B cell (primary cell): ENCODE results near the gene HOXD9. TPM values are rescaled to one million over a fixed set of nuclear protein-coding genes. Genes with fewer than 3 reads are reported as not detected.

Experiments
- ATAC-seq: fragments of 200-7000 bp; cut with Tn5 transposase; one replicate; pipeline ENCODE4 v1.10.0; 2021; ENCODE audit warnings: low read depth, mild to moderate bottlenecking, moderate number of reproducible peaks, moderate library complexity
- CTCF ChIA-PET: fragments of 350-600 bp; sonication (Branson Sonifier 250); formaldehyde crosslinking; loops from one replicate; lab custom pipeline; 2021; ENCODE audit warnings: antibody characterized with exemption, inconsistent platforms; lab: Charles Lee
- POLR2A ChIA-PET: fragments of 350-600 bp; sonication (Branson Sonifier 250); formaldehyde crosslinking; loops from one replicate; lab custom pipeline; 2021; ENCODE audit warnings: antibody characterized with exemption; lab: Charles Lee
- DNase-seq: peaks from one replicate; pipeline ENCODE4 v3.0.0; 2013
- H2AFZ ChIP-seq: 2 replicates; pipeline ENCODE4 v1.6.1; 2012; ENCODE audit warnings: mild to moderate bottlenecking, low read depth, low read length; ENCODE audit not compliant: insufficient read depth, poor library complexity, severe bottlenecking
- H3K27ac ChIP-seq, 2 donors: 1 replicate in 1 of 2; 2 replicates in 1 of 2; pipeline ENCODE4 v1.5.1; 2012 to 2013; ENCODE audit warnings: low read length in 2 of 2, mild to moderate bottlenecking in 2 of 2, moderate library complexity in 1 of 2
- H3K27me3 ChIP-seq, 4 experiments: fragments of 200-600 bp in 1 of 4; sonication (generic) in 1 of 4; replicated peaks in 1 of 4; 1 replicate in 2 of 4; 2 replicates in 2 of 4; pipeline versions ENCODE4 v1.6.1 to v1.7.0; 2013 to 2016; ENCODE audit warnings: low read length in 3 of 4, mild to moderate bottlenecking in 2 of 4, mixed read lengths in 1 of 4, moderate library complexity in 1 of 4; ENCODE audit not compliant: insufficient read depth in 4 of 4, control insufficient read depth in 3 of 4; ENCODE audit errors: control extremely low read depth in 1 of 4
- H3K36me3 ChIP-seq, 2 experiments: replicated peaks in 1 of 2; 1 replicate in 1 of 2; 2 replicates in 1 of 2; pipeline versions ENCODE4 v1.6.1 to v1.7.1; 2013; ENCODE audit warnings: low read length in 1 of 2; ENCODE audit not compliant: insufficient read depth in 2 of 2, control insufficient read depth in 1 of 2; ENCODE audit errors: control extremely low read depth in 1 of 2, extremely low read depth in 1 of 2
- H3K4me1 ChIP-seq, 2 donors: fragments of 200-600 bp in 1 of 2; sonication (generic) in 1 of 2; 1 replicate in 1 of 2; 2 replicates in 1 of 2; pipeline versions ENCODE4 v1.5.1 to v1.6.1; 2013 to 2017; ENCODE audit warnings: low read length in 2 of 2; ENCODE audit not compliant: control insufficient read depth in 2 of 2, insufficient read depth in 2 of 2
- H3K4me2 ChIP-seq: replicated peaks from 2 replicates; pipeline ENCODE3; 2012; ENCODE audit warnings: mild to moderate bottlenecking, low read depth, low read length; ENCODE audit not compliant: poor library complexity, severe bottlenecking
- H3K4me3 ChIP-seq, 5 experiments: fragments of 200-600 bp in 1 of 5; sonication (generic) in 1 of 5; 1 replicate in 3 of 5; 2 replicates in 2 of 5; pipeline versions ENCODE4 v1.5.1 to v1.7.0; 2011 to 2016; ENCODE audit warnings: low read length in 4 of 5, mild to moderate bottlenecking in 4 of 5, low read depth in 2 of 5, control low read depth in 1 of 5, moderate library complexity in 1 of 5; ENCODE audit not compliant: insufficient read depth in 1 of 5; ENCODE audit errors: control extremely low read depth in 1 of 5, extremely low read depth in 1 of 5
- H3K79me2 ChIP-seq: fragments of 200-600 bp; sonication (generic); one replicate; pipeline ENCODE4 v1.6.0; 2016; ENCODE audit warnings: low read length; ENCODE audit not compliant: control insufficient read depth, insufficient read depth
- H3K9ac ChIP-seq: fragments of 200-600 bp; sonication (generic); 2 replicates; pipeline ENCODE4 v1.6.1; 2017; ENCODE audit warnings: mild to moderate bottlenecking, low read length, moderate library complexity
- H3K9me3 ChIP-seq, 3 donors: one replicate each; pipeline versions ENCODE4 v1.6.1 to v1.7.1; 2013; ENCODE audit warnings: low read length in 2 of 3; ENCODE audit not compliant: control insufficient read depth in 2 of 3, insufficient read depth in 1 of 3; ENCODE audit errors: control extremely low read depth in 1 of 3
- H4K20me1 ChIP-seq: 2 replicates; pipeline ENCODE4 v1.6.0; 2012; ENCODE audit warnings: mild to moderate bottlenecking, low read length; ENCODE audit not compliant: insufficient read depth, control insufficient read depth, poor library complexity, severe bottlenecking
- H3K27ac Mint-ChIP-seq: one replicate; pipeline ENCODE4 v1.8.0; 2021; ENCODE audit warnings: mixed read lengths
- H3K27me3 Mint-ChIP-seq: one replicate; pipeline ENCODE4 v1.8.0; 2021; ENCODE audit warnings: mixed read lengths
- H3K4me1 Mint-ChIP-seq: one replicate; pipeline ENCODE4 v1.8.0; 2021; ENCODE audit warnings: mixed read lengths
- H3K4me3 Mint-ChIP-seq: one replicate; pipeline ENCODE4 v1.8.0; 2021; ENCODE audit warnings: mixed read lengths
- H3K9me3 Mint-ChIP-seq: one replicate; pipeline ENCODE4 v1.8.0; 2022; ENCODE audit warnings: mixed read lengths; ENCODE audit not compliant: insufficient read depth
- CTCF ChIP-seq: fragments of 200-600 bp; IDR thresholded peaks from one replicate; pipeline ENCODE4 v1.8.0; 2022; ENCODE audit warnings: antibody characterized with exemption, mild to moderate bottlenecking
- EZH2 ChIP-seq: IDR thresholded peaks from 2 replicates; pipeline ENCODE4 v1.6.1; 2012; ENCODE audit warnings: borderline replicate concordance, low read depth, mild to moderate bottlenecking, moderate library complexity, low read length; ENCODE audit not compliant: insufficient read depth, poor library complexity, severe bottlenecking
- WGBS: methylation state at CpG from one replicate; pipeline ENCODE4 v1.1.5; 2013; ENCODE audit warnings: missing lambda C conversion rate; ENCODE audit not compliant: insufficient coverage; 5-methylcytosine and 5-hydroxymethylcytosine counted together
- intact Hi-C: fragments of 100-400 bp; cut with micrococcal nuclease; formaldehyde crosslinking; loops from one replicate; pipeline ENCODE4 v1.10.0; 2022
- polyA plus RNA-seq: library from polyadenylated mRNA; depleted of rRNA; stranded (reverse); fragments of >200 nt; gene quantifications from 2 replicates; pipeline ENCODE4 v1.2.3, GENCODE V29; 2012
- total RNA-seq, 2 donors: library from RNA; stranded (reverse); fragments of 120-200 nt in 1 of 2; gene quantifications; 1 replicate in 1 of 2; 2 replicates in 1 of 2; pipeline versions ENCODE4 v1.2.3 to v1.2.4, GENCODE V29; 2013 to 2022

Gene HOXD9
- total and polyA plus RNA-seq, 2 donors (not counting 1 experiment from before 2014, with no cell fraction given), result not detected

GRCh38 chr2:176110415-176111308 is 11.9 kb upstream of the HOXD9 start:
- 29% methylated on average over 1 of the region's 7 CpGs for WGBS
- Mint-ChIP-seq H3K27me3 (peaks cover 76% of the 10 kb centered on the region), H3K27ac (peak overlapping the region; percentile 2), H3K9me3 (peaks cover 4% of the 10 kb centered on the region), H3K4me1 (peaks cover 14% of the 10 kb centered on the region), H3K4me3 (no peak overlapping the region)
- H3K4me3 ChIP-seq, result no peak overlapping the region
- H2AFZ ChIP-seq, result no peak overlapping the region
- H3K27me3 ChIP-seq, result peaks cover 0 to 86% (median 65%) of the 10 kb centered on the region in 4 experiments
- H3K4me1 ChIP-seq, result peaks cover 3 to 19% of the 10 kb centered on the region in 2 donors
- no peak overlapping the region for H3K9ac ChIP-seq
- TF ChIP-seq EZH2, result no peak
- TF ChIP-seq CTCF, result no peak
- POLR2A ChIA-PET, result no interaction called here
- intact Hi-C loops, result no loop called here
- H4K20me1 ChIP-seq, result no peaks in the 10 kb centered on the region
- no peak overlapping the region for H3K4me2 ChIP-seq
- no peak overlapping the region for H3K27ac ChIP-seq
- ATAC-seq (no peak), DNase-seq (no peak)
- CTCF ChIA-PET, result interaction anchor here (0.8 to 1.9 kb wide), 6 partner anchors 8 to 444 kb away, joined by 3 to 9 read pairs (median 3); no protein-coding TSS in a partner anchor
- no peaks in the 10 kb centered on the region for H3K36me3 ChIP-seq
- H3K79me2 ChIP-seq, result no peaks in the 10 kb centered on the region
- peaks cover 0 to 51% (median 0%) of the 10 kb centered on the region in 3 donors for H3K9me3 ChIP-seq

DNA sequence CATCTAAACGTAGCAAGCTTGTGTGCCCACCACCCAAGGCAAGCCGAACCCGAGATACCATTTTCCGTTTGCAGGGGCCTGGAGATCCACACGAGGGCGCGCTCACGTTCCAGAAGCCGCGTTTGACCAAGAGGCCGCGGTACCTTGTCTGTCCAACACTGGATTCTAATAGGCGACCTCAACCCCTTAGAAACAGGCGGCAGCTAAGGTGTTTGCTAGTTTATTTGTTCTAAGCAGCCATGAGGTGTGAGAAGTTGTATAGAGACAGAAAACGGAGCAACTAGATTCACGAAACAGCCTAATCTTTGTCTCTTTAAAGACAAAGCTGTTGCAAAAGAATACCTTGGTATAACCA is 11.2 kb upstream of the HOXD9 start:
- ATAC-seq, result no peak
- CTCF ChIA-PET, result interaction anchor here (0.8 to 1.9 kb wide), 4 partner anchors 9 to 443 kb away, joined by 3 to 9 read pairs (median 4); no protein-coding TSS in a partner anchor
- H3K27ac Mint-ChIP-seq, result peak overlapping the region; percentile 2

More for the DNA sequence above, 11.2 kb upstream of the HOXD9 start:
- Mint-ChIP-seq H3K4me3 (no peak overlapping the region), H3K9me3 (peaks cover 4% of the 10 kb centered on the region), H3K27me3 (peaks cover 75% of the 10 kb centered on the region), H3K4me1 (peaks cover 8% of the 10 kb centered on the region)
- peaks cover 0 to 86% (median 64%) of the 10 kb centered on the region in 4 experiments for H3K27me3 ChIP-seq
- H3K36me3 ChIP-seq, result no peaks in the 10 kb centered on the region
- H3K27ac ChIP-seq, result no peak overlapping the region
- no peak overlapping the region for H2AFZ ChIP-seq
- TF ChIP-seq EZH2 (no peak), CTCF (peak; percentile 30)
- peak; percentile 48 for DNase-seq
- POLR2A ChIA-PET, result no interaction called here
- WGBS, result 3% methylated on average over 15 of the region's 16 CpGs
- H3K9me3 ChIP-seq, result peaks cover 0 to 52% (median 0%) of the 10 kb centered on the region in 3 donors
- H3K4me2 ChIP-seq, result no peak overlapping the region
- no peaks in the 10 kb centered on the region for H3K79me2 ChIP-seq
- intact Hi-C loops, result no loop called here
- H3K4me3 ChIP-seq, result no peak overlapping the region
- no peak overlapping the region for H3K9ac ChIP-seq
- no peaks in the 10 kb centered on the region for H4K20me1 ChIP-seq
- H3K4me1 ChIP-seq, result peaks cover 3 to 12% of the 10 kb centered on the region in 2 donors
